Activated CD8-positive, alpha-beta memory T cell treated with anti-CD3 and anti-CD28 coated beads for 24 hours (primary cell): Measurements from ENCODE around the gene ZNF423.

ENCODE experiments used
- DNase-seq: peaks from one replicate; pipeline ENCODE4 v3.0.0-alpha.2; 2020

The ZNF423 gene

DNA sequence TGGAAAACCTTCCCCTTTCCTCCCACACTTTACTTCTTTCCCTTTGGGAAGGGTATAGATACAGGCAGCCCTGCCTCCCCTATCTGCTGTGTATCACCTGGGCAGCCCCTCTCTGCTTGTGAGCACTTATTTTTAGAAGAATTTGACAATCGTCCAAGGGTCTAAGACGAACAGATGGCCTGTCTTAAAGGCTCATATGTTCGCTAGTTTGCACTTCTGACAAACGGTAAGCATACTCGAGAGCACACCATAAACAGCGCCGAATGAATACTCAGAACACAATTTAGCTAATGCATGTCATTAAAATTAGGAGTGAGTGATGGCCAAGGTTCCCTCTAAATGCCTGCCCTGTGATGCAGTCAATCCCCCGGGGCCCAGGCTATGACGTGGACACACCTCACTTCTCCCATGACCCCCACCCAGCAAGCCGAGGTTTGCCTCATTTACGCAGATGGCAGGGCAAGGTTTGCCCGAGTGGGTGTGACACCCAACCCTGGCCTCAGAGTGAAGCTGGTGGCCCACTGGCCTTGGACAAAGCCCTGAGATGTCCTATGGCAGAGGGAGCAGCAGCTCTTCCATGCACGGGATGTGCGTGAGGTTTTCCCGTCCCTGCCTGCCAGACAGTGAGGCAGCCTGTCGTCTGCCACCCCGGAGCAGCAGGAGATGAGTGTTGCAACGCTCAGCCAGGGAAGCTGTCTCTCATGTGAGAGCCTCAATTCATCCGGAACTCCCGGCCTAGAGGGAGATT, 357.1 kb downstream of the ZNF423 start:
- no peak for DNase-seq

GRCh38 chr16:49498264-49498663, 357.6 kb downstream of the ZNF423 start:
- DNase-seq: no peak

DNA sequence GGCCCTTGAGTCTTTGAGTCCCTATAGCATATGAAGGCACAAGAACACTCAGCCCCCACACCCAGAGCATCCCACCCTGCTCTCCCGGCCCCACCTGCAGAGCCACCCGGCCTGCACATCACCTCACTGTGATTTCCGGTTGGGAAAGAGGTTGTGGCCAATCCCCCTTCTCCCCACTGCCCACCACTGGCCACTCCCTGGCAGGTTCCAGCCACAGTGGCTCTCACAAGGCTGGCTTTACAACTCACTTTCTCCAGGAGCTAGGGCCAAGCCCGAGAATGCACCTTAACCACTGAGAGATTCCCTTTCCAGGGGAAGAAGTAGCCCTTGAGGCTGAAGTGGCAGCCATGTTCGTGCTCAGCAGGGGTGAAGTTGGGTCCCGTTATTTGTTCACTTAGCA, 358.4 kb downstream of the ZNF423 start:
- no peak for DNase-seq

DNA sequence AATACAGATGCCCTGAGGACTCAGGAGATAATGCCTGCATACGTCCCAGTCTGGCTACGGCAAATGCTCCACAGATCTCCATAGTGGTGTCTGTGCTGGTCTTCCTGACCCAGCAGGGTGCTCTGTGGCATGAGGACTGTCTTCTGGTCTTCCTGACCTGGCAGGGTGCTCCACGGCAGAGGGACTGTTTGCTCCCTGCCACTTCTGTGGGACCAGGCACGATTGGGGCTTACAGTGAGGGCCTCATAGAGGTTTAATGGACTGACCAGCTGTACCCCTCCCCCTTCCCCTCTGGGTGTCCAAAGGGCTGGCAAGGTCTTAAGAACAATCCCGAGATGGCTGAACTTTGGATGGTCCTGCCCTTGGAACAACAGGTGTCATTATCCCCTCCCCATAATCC, 359.3 kb downstream of the ZNF423 start:
- no peak for DNase-seq

GRCh38 chr16:49495596-49496355, 360.1 kb downstream of the ZNF423 start:
- no peak for DNase-seq

DNA sequence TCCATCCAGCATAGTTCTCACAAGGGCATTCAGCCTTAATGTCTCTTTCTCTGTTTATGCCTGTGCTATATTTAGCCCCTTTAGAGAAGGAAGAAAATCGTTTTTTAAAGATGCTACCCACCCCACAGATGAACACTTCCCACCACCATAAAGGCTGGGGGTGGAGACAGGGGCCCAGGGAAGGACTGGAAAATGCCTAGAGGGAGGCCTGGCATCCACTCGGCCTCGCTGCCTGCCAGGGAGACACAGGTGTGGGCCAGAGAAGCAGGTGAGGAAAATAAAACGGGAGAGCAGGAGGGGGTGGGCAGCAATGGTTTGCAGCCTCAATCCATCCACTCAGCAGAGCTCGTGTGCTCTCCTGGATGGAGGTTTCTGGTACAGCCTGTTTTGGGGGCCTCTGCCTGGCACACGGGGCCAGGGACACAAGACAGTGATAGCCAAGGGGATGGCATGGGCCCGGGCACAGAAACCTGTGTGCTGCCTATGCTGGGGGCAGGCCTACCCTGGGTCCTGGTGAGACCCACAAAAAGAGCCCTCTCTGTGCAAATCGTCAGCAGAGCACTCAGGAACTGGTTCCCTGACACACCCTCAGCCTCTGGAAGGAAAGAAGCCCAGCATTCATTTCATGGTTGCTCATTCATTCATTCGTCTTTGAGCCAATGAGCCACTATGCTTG, 360.9 kb downstream of the ZNF423 start:
- no peak for DNase-seq

GRCh38 chr16:49494474-49494873, 361.4 kb downstream of the ZNF423 start:
- DNase-seq: no peak

- DNase-seq: no peak
Measured at GRCh38 chr16:49493836-49494235, 362.1 kb downstream of the ZNF423 start.

- DNase-seq: no peak
Measured at GRCh38 chr16:49492896-49493626, 362.9 kb downstream of the ZNF423 start.

GRCh38 chr16:49491771-49492761, 363.8 kb downstream of the ZNF423 start:
- DNase-seq: peak; percentile 80

DNA sequence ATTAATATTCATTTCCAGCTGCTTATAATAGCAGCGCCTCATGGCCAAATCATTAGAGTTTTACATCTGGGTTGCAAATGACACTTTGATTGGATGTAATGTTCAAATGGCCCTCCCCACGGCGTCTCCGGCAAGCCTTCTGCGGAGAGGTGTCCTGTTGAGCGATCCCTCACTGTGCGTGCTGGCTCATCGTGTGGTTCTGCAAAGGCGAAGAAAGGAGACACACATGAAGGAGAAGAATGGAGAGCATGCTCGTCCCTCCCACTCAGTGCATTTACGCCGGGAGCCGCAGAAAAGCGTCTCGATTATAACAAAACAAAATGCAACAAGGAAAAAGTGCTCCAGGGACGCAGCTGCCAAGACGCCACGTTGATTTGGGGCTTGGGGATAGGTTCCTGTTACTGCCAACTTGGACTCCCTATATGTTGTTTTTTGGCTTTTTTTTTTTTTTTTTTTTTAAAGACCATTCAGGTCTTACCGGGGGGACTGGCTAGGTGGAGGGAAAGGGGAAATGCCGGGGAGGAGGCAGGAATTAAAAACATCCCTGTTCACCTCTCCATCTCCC, 364.7 kb downstream of the ZNF423 start:
- no peak for DNase-seq

- DNase-seq: no peak
Measured at GRCh38 chr16:49490321-49490705, 365.6 kb downstream of the ZNF423 start.

- no peak for DNase-seq
Measured at GRCh38 chr16:49489686-49490320, 366.1 kb downstream of the ZNF423 start.

DNA sequence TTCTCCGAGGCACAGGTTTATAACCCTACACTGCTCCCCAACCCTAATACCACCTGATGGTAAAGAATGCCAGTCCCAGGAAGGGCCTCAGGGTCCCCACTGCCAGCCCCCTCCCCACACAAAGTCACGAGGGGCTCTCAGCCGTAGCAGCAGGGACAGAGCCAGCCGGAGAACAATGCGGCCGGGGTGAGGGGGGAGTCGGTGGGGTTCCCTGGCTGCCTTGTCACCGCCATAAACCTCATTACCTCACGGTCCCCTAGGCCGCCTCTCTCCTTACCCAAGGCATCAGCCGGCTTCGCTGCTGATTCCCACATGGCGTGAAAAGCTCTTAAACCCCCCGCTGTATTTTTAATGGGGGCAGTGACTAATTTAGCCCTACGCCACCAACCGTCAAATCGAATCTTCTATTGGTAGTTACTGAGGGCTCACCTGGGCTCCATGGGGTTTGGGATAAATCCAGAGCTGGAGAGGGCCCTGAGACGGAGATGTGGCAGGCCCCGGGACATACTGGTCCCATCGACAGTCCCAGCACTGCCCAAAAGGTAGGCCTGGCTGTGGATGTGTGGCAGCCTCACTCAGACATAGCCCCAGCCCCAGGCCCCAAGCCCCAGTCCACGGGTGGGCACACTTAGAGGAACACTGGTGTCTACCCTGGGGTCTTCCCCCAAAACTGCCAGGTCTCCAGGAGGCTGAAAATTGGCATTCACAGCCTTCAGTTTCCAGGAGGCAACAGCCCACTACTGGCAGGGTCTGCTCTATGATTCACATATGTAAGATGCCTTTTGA, 367.0 kb downstream of the ZNF423 start:
- DNase-seq: no peak

DNA sequence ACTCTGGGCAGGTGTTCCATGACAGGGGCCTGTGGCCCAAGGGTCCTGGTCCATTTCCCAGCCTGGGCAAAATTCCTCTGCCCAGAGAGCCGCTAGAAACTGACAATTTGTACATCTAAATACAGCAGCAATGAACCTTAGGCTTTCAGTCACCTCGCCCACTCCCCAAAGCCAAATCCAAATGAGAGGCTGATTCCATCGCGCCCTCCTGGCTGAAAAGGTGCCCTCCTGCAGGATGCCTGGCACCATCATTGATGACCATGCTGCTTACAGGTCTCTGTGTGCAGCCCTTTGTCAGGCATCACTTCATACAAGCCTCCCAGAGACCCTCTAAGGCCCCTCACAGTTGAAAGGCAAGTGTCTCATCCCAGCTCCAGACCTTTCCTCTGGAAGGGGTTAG, 367.6 kb downstream of the ZNF423 start:
- no peak for DNase-seq

- no peak for DNase-seq
Measured at GRCh38 chr16:49487746-49488145, 368.2 kb downstream of the ZNF423 start.

GRCh38 chr16:49486400-49486799, 369.5 kb downstream of the ZNF423 start:
- no peak for DNase-seq

GRCh38 chr16:49485663-49486062, 370.2 kb downstream of the ZNF423 start:
- no peak for DNase-seq

- DNase-seq: no peak
Measured at GRCh38 chr16:49484936-49485335, 371.0 kb downstream of the ZNF423 start.

DNA sequence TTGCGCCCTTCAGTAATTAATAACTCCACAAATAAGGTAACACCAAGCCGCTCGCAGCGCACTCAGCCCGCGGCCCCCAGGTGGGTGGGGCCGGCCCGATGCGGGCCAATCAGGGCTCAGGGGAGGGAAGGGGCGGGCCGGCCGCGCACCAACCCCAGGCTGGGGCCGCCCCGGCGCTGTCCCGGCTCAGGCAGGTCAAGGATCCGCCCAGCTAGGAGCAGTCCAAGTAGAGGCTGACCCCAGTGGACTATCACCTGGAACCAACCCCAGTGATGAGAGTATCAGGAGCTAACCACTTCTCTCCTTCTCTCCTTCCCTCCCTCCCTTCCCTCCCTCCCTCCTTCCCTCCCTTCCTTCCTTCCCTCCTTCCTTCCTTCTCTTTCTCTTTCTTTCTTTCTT, 371.5 kb downstream of the ZNF423 start:
- no peak for DNase-seq
